Testis (tissue), 2 donors: ENCODE measurements around the gene MAST3.
"Not testable (repeated sequence)": the region's sequence is repeated elsewhere in the genome, so short reads cannot be mapped to it uniquely, and the experiment has no call there.

Experiments used
- POLR2A ChIP-seq: fragments of 450-650 bp; IDR thresholded peaks from one replicate; pipeline ENCODE4 v1.6.1; 2017; ENCODE audit warnings: antibody characterized with exemption, mild to moderate bottlenecking, moderate library complexity
- TF ChIP-seq, protein P1 (sequence below), 3 experiments: fragments of 450-650 bp in 2 of 3; fragments of 200-600 bp in 1 of 3; sonication (generic) in 1 of 3; IDR thresholded peaks; one replicate each; pipeline ENCODE4 v1.5.1; 2016 to 2019; ENCODE audit warnings: antibody characterized with exemption in 3 of 3, mild to moderate bottlenecking in 2 of 3, moderate library complexity in 1 of 3

DNA sequence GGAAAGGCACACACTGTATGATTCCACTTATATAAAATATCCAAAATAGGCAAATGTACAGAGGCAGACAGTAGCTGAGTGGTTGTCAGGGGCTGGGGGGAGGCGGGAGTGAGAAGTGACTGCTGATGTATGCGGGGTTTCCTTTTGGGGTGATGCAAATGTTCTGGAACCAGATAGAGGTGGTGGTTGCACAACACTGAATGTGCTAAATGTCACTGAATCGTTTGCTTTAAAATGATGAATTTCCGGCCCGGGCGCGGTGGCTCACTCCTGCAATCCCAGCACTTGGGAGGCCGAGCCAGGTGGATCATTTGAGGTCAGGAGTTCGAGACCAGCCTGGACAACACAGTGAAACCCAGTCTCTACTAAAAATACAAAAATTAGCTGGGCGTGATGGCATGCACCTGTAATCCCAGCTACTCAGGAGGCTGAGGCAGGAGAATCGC, 8.5 kb upstream of the MAST3 start:
- TF ChIP-seq, protein P1, sequence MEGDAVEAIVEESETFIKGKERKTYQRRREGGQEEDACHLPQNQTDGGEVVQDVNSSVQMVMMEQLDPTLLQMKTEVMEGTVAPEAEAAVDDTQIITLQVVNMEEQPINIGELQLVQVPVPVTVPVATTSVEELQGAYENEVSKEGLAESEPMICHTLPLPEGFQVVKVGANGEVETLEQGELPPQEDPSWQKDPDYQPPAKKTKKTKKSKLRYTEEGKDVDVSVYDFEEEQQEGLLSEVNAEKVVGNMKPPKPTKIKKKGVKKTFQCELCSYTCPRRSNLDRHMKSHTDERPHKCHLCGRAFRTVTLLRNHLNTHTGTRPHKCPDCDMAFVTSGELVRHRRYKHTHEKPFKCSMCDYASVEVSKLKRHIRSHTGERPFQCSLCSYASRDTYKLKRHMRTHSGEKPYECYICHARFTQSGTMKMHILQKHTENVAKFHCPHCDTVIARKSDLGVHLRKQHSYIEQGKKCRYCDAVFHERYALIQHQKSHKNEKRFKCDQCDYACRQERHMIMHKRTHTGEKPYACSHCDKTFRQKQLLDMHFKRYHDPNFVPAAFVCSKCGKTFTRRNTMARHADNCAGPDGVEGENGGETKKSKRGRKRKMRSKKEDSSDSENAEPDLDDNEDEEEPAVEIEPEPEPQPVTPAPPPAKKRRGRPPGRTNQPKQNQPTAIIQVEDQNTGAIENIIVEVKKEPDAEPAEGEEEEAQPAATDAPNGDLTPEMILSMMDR (IDR thresholded peaks at IDR 0.05): not testable (repeated sequence)
- not testable (repeated sequence) for TF ChIP-seq POLR2A
